GM12878 (cell line): ENCODE results near the gene NGRN. TPM values are rescaled to one million over a fixed set of nuclear protein-coding genes. Genes with fewer than 3 reads are reported as not detected.
"Not testable (repeated sequence)": the region's sequence is repeated elsewhere in the genome, so short reads cannot be mapped to it uniquely, and the experiment has no call there.

Experiments
- ATAC-seq: fragments of 200-7000 bp; cut with Tn5 transposase; 3 replicates; pipeline ENCODE4 v1.9.1; 2020; ENCODE audit warnings: mild to moderate bottlenecking, moderate library complexity
- BruUV-seq: library from RNA; stranded (reverse); fragments of 400-500 nt; replicated peaks from 2 replicates; lab custom pipeline; 2021; lab: Mats Ljungman, UMichigan
- CTCF ChIA-PET: fragments of 300-600 bp; sonication (Branson Sonifier 250); formaldehyde crosslinking; extraction: SDS; loops from one replicate; lab custom pipeline; 2021; ENCODE audit warnings: inconsistent platforms; lab: Yijun Ruan, JAX
- POLR2A ChIA-PET: fragments of 350-600 bp; formaldehyde crosslinking; extraction: SDS; loops from one replicate; lab custom pipeline; 2021; ENCODE audit warnings: inconsistent platforms; lab: Charles Lee
- RAD21 ChIA-PET: fragments of 300-600 bp; sonication (Branson Sonifier 250); formaldehyde crosslinking; loops from one replicate; lab custom pipeline; 2023; ENCODE audit warnings: antibody characterized with exemption; ENCODE audit not compliant: unreplicated experiment; lab: Charles Lee
- SMC1A ChIA-PET: fragments of 300-600 bp; sonication (Branson Sonifier 250); formaldehyde crosslinking; loops from one replicate; lab custom pipeline; 2023; ENCODE audit not compliant: unreplicated experiment, uncharacterized antibody; lab: Charles Lee
- DNase-seq: peaks from one replicate; pipeline ENCODE4 v3.0.0-alpha.2; 2011; ENCODE audit warnings: low read depth, low spot score
- FAIRE-seq: peaks from 3 replicates; lab custom pipeline; 2011; peaks lifted over from hg19 to GRCh38; lab: Jason Lieb, UNC
- H2AFZ ChIP-seq: 2 replicates; pipeline ENCODE4 v1.6.0; 2011; ENCODE audit warnings: low read depth, low read length, control low read depth; ENCODE audit not compliant: control insufficient read depth
- H3K27ac ChIP-seq: 2 replicates; pipeline ENCODE4 v1.5.1; 2011; ENCODE audit warnings: control low read depth; ENCODE audit not compliant: control insufficient read depth, insufficient read depth
- H3K27me3 ChIP-seq, 2 experiments: replicated peaks in 1 of 2; 2 replicates each; pipeline versions ENCODE4 v1.6.0 to v1.6.1; 2011; ENCODE audit warnings: low read length in 1 of 2; ENCODE audit not compliant: control insufficient read depth in 2 of 2, insufficient read depth in 2 of 2
- H3K36me3 ChIP-seq, 2 experiments: 2 replicates each; pipeline ENCODE4 v1.5.1; 2011; ENCODE audit warnings: low read length in 1 of 2; ENCODE audit not compliant: control insufficient read depth in 2 of 2, insufficient read depth in 2 of 2
- H3K4me1 ChIP-seq: 2 replicates; pipeline ENCODE4 v1.6.1; 2011; ENCODE audit warnings: mild to moderate bottlenecking, low read length, moderate library complexity, mixed read lengths; ENCODE audit not compliant: control insufficient read depth, insufficient read depth
- H3K4me2 ChIP-seq: 2 replicates; pipeline ENCODE4 v1.6.0; 2011; ENCODE audit warnings: control low read depth; ENCODE audit not compliant: control insufficient read depth, insufficient read depth
- H3K4me3 ChIP-seq: fragments of 200-600 bp; sonication (generic); 2 replicates; pipeline ENCODE4 v1.5.1; 2016
- H3K79me2 ChIP-seq: 2 replicates; pipeline ENCODE4 v1.6.0; 2011; ENCODE audit warnings: low read length; ENCODE audit not compliant: control insufficient read depth, insufficient read depth
- H3K9ac ChIP-seq: 2 replicates; pipeline ENCODE4 v1.8.0; 2011; ENCODE audit warnings: low read length, control low read depth, mixed read lengths; ENCODE audit not compliant: control insufficient read depth, insufficient read depth
- H3K9me3 ChIP-seq: replicated peaks from 3 replicates; pipeline ENCODE4 v1.5.1; 2011; ENCODE audit warnings: mild to moderate bottlenecking, low read length; ENCODE audit not compliant: control insufficient read depth, insufficient read depth
- H4K20me1 ChIP-seq: 2 replicates; pipeline ENCODE4 v1.6.0; 2011; ENCODE audit not compliant: control insufficient read depth, insufficient read depth
- RAD21 ChIP-seq: IDR thresholded peaks from 2 replicates; pipeline ENCODE4 v1.6.1; 2011; ENCODE audit warnings: mild to moderate bottlenecking, low read depth, low read length, moderate library complexity; ENCODE audit not compliant: insufficient read depth
- SMC3 ChIP-seq: IDR thresholded peaks from 2 replicates; pipeline ENCODE4 v1.6.1; 2011; ENCODE audit warnings: low read length, improper control_type of control experiment, borderline replicate concordance
- TCF12 ChIP-seq: IDR thresholded peaks from 2 replicates; pipeline ENCODE4 v1.6.1; 2011; ENCODE audit warnings: low read depth, mild to moderate bottlenecking, low read length
- YY1 ChIP-seq: IDR thresholded peaks from 2 replicates; pipeline ENCODE4 v1.6.1; 2011; ENCODE audit warnings: low read depth, mild to moderate bottlenecking, low read length
- WGBS: methylation state at CpG from one replicate; pipeline ENCODE4 v1.1.6; 2016; ENCODE audit warnings: low lambda C conversion rate; ENCODE audit not compliant: insufficient replicate concordance, insufficient coverage; ENCODE audit errors: missing lambda C conversion rate; 5-methylcytosine and 5-hydroxymethylcytosine counted together
- in situ Hi-C: fragments of 300-500 bp; cut with MboI; formaldehyde crosslinking; loops from 9 replicates; pipeline ENCODE4 v1.14.3; 2018; ENCODE audit warnings: mixed read lengths
- intact Hi-C: fragments of 100-400 bp; cut with micrococcal nuclease; formaldehyde crosslinking; loops from one replicate; pipeline ENCODE4 v1.14.2; 2022; ENCODE audit not compliant: unreplicated experiment
- polyA plus RNA-seq, 11 experiments: library from polyadenylated mRNA; depleted of rRNA in 4 of 11; unstranded in 6 of 11; stranded (reverse) in 5 of 11; fragments of >200 nt; fragmentation: Nextera tagmentation in 4 of 11; fragmentation: Illumina TruSeq in 1 of 11; extraction: Ambion mirVana in 4 of 11; extraction: Trizol in 1 of 11; gene quantifications; 1 replicate in 1 of 11; 2 replicates in 10 of 11; pipeline versions ENCODE4 v1.2.1 to v1.2.3, GENCODE V29; 2011 to 2016; ENCODE audit warnings: inconsistent platforms in 2 of 11, missing spikeins in 2 of 11, low read depth in 1 of 11
- total RNA-seq, 4 experiments: library from RNA; depleted of rRNA in 3 of 4; stranded (reverse); fragments of >200 nt in 3 of 4; fragmentation: Illumina TruSeq in 1 of 4; extraction: Trizol in 1 of 4; gene quantifications; 2 replicates each; pipeline versions ENCODE4 v1.2.1 to v1.2.3, GENCODE V29; 2013 to 2021
- TF ChIP-seq, protein P1 (sequence below): fragments of 450-650 bp; IDR thresholded peaks from 2 replicates; pipeline ENCODE4 v1.6.1; 2016; ENCODE audit warnings: mild to moderate bottlenecking
- TF ChIP-seq, protein P2 (sequence below), 3 experiments: IDR thresholded peaks in 2 of 3; conservative IDR thresholded peaks in 1 of 3; 2 replicates each; pipeline ENCODE4 v1.5.1; 2011; ENCODE audit warnings: low read depth in 3 of 3, low read length in 3 of 3, mild to moderate bottlenecking in 3 of 3, control low read depth in 2 of 3, moderate library complexity in 2 of 3, inconsistent platforms in 1 of 3, mixed read lengths in 1 of 3; ENCODE audit not compliant: control insufficient read depth in 2 of 3, insufficient read depth in 1 of 3; ENCODE audit errors: extremely low read depth in 1 of 3

NGRN gene
- total and polyA plus RNA-seq, 10 of the 15 experiments (the other 5 are each of a cell fraction or from before 2014, with no cell fraction given) = 5.8 to 31.3 (median 23.2) TPM

DNA sequence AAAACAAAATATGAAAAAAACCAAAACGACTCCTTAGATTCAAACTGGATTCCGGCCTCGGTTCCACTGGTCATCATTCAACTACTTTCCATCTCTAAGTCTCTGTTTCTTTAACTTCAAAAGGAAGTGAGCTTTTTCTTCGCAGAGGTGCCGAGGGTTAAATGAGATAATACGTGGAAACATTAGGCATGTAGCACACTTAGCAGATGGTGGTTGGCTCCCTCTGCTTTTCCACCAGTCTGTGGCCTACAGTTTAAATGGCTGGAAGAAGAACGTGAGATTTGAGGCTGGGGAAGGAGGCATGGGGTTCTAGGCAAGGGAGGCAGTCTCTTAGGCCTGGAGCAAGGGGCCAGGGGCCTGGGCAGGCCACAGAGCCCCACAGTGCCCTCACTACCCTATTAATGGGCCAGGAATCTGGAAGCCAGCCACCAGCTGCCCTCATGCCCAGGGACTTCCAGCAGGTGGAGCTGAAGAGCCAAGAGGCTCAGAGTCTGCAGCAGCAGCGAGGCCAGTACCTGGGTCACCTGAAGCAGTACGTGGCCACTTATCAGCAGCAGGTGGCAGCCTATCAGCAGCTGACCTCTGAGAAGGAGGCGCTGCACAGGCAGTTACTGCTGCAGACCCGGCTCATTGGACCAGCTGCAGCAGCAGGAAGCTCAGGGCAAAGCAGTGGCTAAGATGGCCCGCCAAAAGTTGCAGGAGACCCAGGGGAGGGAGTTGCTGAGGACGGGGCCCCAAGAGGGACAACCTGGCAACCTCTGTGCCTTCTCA, 27.8 kb downstream of the NGRN start:
- in situ Hi-C loops, BruUV-seq, H4K20me1 ChIP-seq: not testable (repeated sequence)
- ChIA-PET CTCF (interaction anchor here (0.6 to 7.5 kb wide), 46 partner anchors 11 to 980 kb away, joined by 3 to 99 read pairs (median 4); partner anchors contain the start of genes RCCD1, SEMA4B and UNC45A), SMC1A (interaction anchor here (1.0 to 4.7 kb wide), 17 partner anchors 10 to 195 kb away, joined by 3 to 30 read pairs (median 4); no protein-coding TSS in a partner anchor)
- peak; percentile 67; the same call in 1 of the 2 replicates for TF ChIP-seq TCF12
- TF ChIP-seq, protein P1, sequence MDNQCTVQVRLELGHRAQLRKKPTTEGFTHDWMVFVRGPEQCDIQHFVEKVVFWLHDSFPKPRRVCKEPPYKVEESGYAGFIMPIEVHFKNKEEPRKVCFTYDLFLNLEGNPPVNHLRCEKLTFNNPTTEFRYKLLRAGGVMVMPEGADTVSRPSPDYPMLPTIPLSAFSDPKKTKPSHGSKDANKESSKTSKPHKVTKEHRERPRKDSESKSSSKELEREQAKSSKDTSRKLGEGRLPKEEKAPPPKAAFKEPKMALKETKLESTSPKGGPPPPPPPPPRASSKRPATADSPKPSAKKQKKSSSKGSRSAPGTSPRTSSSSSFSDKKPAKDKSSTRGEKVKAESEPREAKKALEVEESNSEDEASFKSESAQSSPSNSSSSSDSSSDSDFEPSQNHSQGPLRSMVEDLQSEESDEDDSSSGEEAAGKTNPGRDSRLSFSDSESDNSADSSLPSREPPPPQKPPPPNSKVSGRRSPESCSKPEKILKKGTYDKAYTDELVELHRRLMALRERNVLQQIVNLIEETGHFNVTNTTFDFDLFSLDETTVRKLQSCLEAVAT = 0 out of 2 replicates have a peak, but pooled peaks have one; percentile 21
- TF ChIP-seq SMC3 = peak; percentile 56
- TF ChIP-seq YY1 = peak; percentile 57; the same call in 1 of the 2 replicates
- TF ChIP-seq, protein P2, sequence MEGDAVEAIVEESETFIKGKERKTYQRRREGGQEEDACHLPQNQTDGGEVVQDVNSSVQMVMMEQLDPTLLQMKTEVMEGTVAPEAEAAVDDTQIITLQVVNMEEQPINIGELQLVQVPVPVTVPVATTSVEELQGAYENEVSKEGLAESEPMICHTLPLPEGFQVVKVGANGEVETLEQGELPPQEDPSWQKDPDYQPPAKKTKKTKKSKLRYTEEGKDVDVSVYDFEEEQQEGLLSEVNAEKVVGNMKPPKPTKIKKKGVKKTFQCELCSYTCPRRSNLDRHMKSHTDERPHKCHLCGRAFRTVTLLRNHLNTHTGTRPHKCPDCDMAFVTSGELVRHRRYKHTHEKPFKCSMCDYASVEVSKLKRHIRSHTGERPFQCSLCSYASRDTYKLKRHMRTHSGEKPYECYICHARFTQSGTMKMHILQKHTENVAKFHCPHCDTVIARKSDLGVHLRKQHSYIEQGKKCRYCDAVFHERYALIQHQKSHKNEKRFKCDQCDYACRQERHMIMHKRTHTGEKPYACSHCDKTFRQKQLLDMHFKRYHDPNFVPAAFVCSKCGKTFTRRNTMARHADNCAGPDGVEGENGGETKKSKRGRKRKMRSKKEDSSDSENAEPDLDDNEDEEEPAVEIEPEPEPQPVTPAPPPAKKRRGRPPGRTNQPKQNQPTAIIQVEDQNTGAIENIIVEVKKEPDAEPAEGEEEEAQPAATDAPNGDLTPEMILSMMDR (IDR thresholded peaks at IDR 0.05 in 2 of 3, conservative IDR thresholded peaks at IDR 0.05 in 1 of 3; ENCODE audit: control insufficient read depth in 2 of 3, extremely low read depth in 1 of 3, insufficient read depth in 1 of 3, low read depth in 3 of 3, low read length in 3 of 3) = peak; percentile 63 to 91 (median 82)
- peak; percentile 71 for TF ChIP-seq RAD21
- TF ChIP-seq, all 136 proteins: peak for 6; not testable (repeated sequence) for 130
- H3K27ac ChIP-seq, H3K36me3 ChIP-seq, DNase-seq, H3K4me1 ChIP-seq, H3K79me2 ChIP-seq, H3K9ac ChIP-seq, H3K27me3 ChIP-seq, intact Hi-C loops, H3K9me3 ChIP-seq, H3K4me3 ChIP-seq: not testable (repeated sequence)
- peak overlapping the region; percentile 27; the same call in 1 of the 2 replicates for H3K4me2 ChIP-seq
- ChIA-PET RAD21 (interaction anchor here (0.6 to 2.2 kb wide), 14 partner anchors 9 to 638 kb away, joined by 3 to 18 read pairs (median 4); partner anchors contain the start of genes CIB1 and GDPGP1), POLR2A (interaction anchor here (0.6 to 1.0 kb wide), 4 partner anchors 8 to 192 kb away, joined by 3 to 4 read pairs (median 4); no protein-coding TSS in a partner anchor)
- peak overlapping the region; percentile 6 for H2AFZ ChIP-seq
- WGBS = 26% methylated on average over 13 of the region's 13 CpGs
- ATAC-seq (peak; percentile 86), FAIRE-seq (peak; percentile 80)
